SH-SY5Y (cell line): ENCODE data around the gene GDPGP1.

Experiments used
- GATA2 ChIP-seq: IDR thresholded peaks from 2 replicates; pipeline ENCODE4 v1.6.1; 2011; ENCODE audit warnings: mild to moderate bottlenecking, low read depth, low read length
- GATA3 ChIP-seq: IDR thresholded peaks from 2 replicates; pipeline ENCODE4 v1.6.1; 2011; ENCODE audit warnings: low read depth, mild to moderate bottlenecking, low read length, moderate library complexity

GRCh38 chr15:90201130-90201943 is 32.7 kb upstream of the GDPGP1 start, which contains the start of gene SEMA4B:
- TF ChIP-seq GATA2 (no peak), GATA3 (no peak)
